Stimulated activated CD8-positive, alpha-beta memory T cell treated with anti-CD3 and anti-CD28 coated beads, Interleukin-4, amount 100 ng/mL, for 4 hours (primary cell): Measurements from ENCODE around the gene ZBTB26.

Source experiments
- DNase-seq, 2 donors: peaks; one replicate each; pipeline ENCODE4 v3.0.0-alpha.2; 2020; ENCODE audit warnings: low read depth in 2 of 2, low spot score in 1 of 2

Gene ZBTB26

GRCh38 chr9:122931226-122932121 lies at the start of gene ZBTB26:
Gene ZBTB26 (minus strand): TSS chr9:122931512. CDS start chr9:122919934, 11,578 bp downstream.
- DNase-seq, result peak; percentile 66 to 82

- DNase-seq, result no peak
Observed at GRCh38 chr9:122978601-122979000, 47.3 kb upstream of the ZBTB26 start.

- DNase-seq, result no peak
Observed at GRCh38 chr9:122975196-122975595, 43.9 kb upstream of the ZBTB26 start.

- DNase-seq, result no peak
Observed at GRCh38 chr9:122961139-122961538, 29.8 kb upstream of the ZBTB26 start.

- DNase-seq, result no peak
Observed at GRCh38 chr9:122955961-122956360, 24.6 kb upstream of the ZBTB26 start.

- no peak for DNase-seq
Observed at GRCh38 chr9:122954253-122954691, 23.0 kb upstream of the ZBTB26 start.

- DNase-seq, result no peak
Observed at GRCh38 chr9:122951056-122951455, 19.7 kb upstream of the ZBTB26 start.

- no peak for DNase-seq
Observed at GRCh38 chr9:122950263-122950662, 19.0 kb upstream of the ZBTB26 start.

GRCh38 chr9:122949696-122950095 lies 18.4 kb upstream of the ZBTB26 start:
- DNase-seq, result no peak

- DNase-seq, result no peak
Observed at GRCh38 chr9:122948313-122948712, 17.0 kb upstream of the ZBTB26 start.

- DNase-seq, result no peak
Observed at GRCh38 chr9:122946461-122947005, 15.2 kb upstream of the ZBTB26 start.

- no peak for DNase-seq
Observed at GRCh38 chr9:122944960-122945888, 13.9 kb upstream of the ZBTB26 start.

- no peak for DNase-seq
Observed at GRCh38 chr9:122941582-122942234, 10.4 kb upstream of the ZBTB26 start.

GRCh38 chr9:122940749-122941581 lies 9.7 kb upstream of the ZBTB26 start, which contains the start of gene RABGAP1:
Gene RABGAP1 (plus strand): TSS chr9:122941020. CDS start chr9:122957060, 16,040 bp downstream.
- peak; percentile 98 to 99 for DNase-seq

GRCh38 chr9:122940454-122940748 lies 9.1 kb upstream of the ZBTB26 start:
- DNase-seq, result no peak

- no peak for DNase-seq
Observed at GRCh38 chr9:122939601-122940000, 8.3 kb upstream of the ZBTB26 start.

- DNase-seq, result no peak
Observed at GRCh38 chr9:122936883-122937282, 5.6 kb upstream of the ZBTB26 start.

GRCh38 chr9:122936464-122936863 lies 5.2 kb upstream of the ZBTB26 start:
- no peak for DNase-seq

GRCh38 chr9:122930541-122931225 lies 629 bp downstream of the ZBTB26 start:
- no peak for DNase-seq
